MM.1S (cell line): ENCODE results near the gene STK39.

Source experiments
- DNase-seq: peaks from one replicate; pipeline ENCODE4 v3.0.0-alpha.2; 2015
- H2AFZ ChIP-seq: fragments of 300-600 bp; sonication (generic); 2 replicates; pipeline ENCODE4 v1.6.0; 2016; ENCODE audit warnings: antibody characterized with exemption, low read length
- H3F3A ChIP-seq: fragments of 300-600 bp; sonication (generic); 2 replicates; pipeline ENCODE4 v1.6.1; 2016; ENCODE audit warnings: mild to moderate bottlenecking, antibody characterized with exemption, low read length, moderate library complexity, mixed read lengths; ENCODE audit not compliant: insufficient read depth
- H3K27ac ChIP-seq: fragments of 300-600 bp; sonication (generic); 2 replicates; pipeline ENCODE4 v1.5.1; 2016; ENCODE audit warnings: mild to moderate bottlenecking, low read length
- H3K27me3 ChIP-seq: fragments of 300-600 bp; sonication (generic); replicated peaks from 2 replicates; pipeline ENCODE4 v1.6.0; 2016; ENCODE audit warnings: low read length; ENCODE audit not compliant: insufficient read depth
- H3K36me3 ChIP-seq: fragments of 300-600 bp; sonication (generic); replicated peaks from 2 replicates; pipeline ENCODE4 v1.6.1; 2016; ENCODE audit warnings: mild to moderate bottlenecking, low read length, mixed read lengths; ENCODE audit not compliant: insufficient read depth
- H3K4me1 ChIP-seq: fragments of 300-600 bp; sonication (generic); 2 replicates; pipeline ENCODE4 v1.6.1; 2016; ENCODE audit warnings: low read length, mixed read lengths
- H3K4me2 ChIP-seq: fragments of 300-600 bp; sonication (generic); 2 replicates; pipeline ENCODE4 v1.6.0; 2016; ENCODE audit warnings: low read depth, low read length
- H3K4me3 ChIP-seq: fragments of 300-600 bp; sonication (generic); 2 replicates; pipeline ENCODE4 v1.5.1; 2016; ENCODE audit warnings: low read length, mixed read lengths
- H3K79me2 ChIP-seq: fragments of 300-600 bp; sonication (generic); 2 replicates; pipeline ENCODE4 v1.6.1; 2016; ENCODE audit warnings: mixed run types, low read length, mixed read lengths
- H3K9ac ChIP-seq: fragments of 300-600 bp; sonication (generic); 2 replicates; pipeline ENCODE4 v1.6.1; 2016; ENCODE audit warnings: low read length, mixed read lengths
- H3K9me2 ChIP-seq: fragments of 300-600 bp; sonication (generic); replicated peaks from 2 replicates; pipeline ENCODE4 v1.6.1; 2016; ENCODE audit warnings: mild to moderate bottlenecking, low read length, mixed read lengths; ENCODE audit not compliant: insufficient read depth
- H3K9me3 ChIP-seq: fragments of 300-600 bp; sonication (generic); replicated peaks from 2 replicates; pipeline ENCODE4 v1.6.1; 2016; ENCODE audit warnings: mild to moderate bottlenecking, low read length, mixed read lengths; ENCODE audit not compliant: insufficient read depth
- H4K20me1 ChIP-seq: fragments of 300-600 bp; sonication (generic); 2 replicates; pipeline ENCODE4 v1.6.1; 2016; ENCODE audit warnings: mild to moderate bottlenecking, low read length, moderate library complexity, mixed read lengths; ENCODE audit not compliant: insufficient read depth
- CTCF ChIP-seq: fragments of 300-600 bp; sonication (generic); IDR thresholded peaks from 2 replicates; pipeline ENCODE4 v1.5.1; 2016; ENCODE audit warnings: antibody characterized with exemption, low read length, mixed read lengths
- EZH2 ChIP-seq: fragments of 300-600 bp; sonication (generic); optimal IDR thresholded peaks from 2 replicates; pipeline ENCODE3; 2017; ENCODE audit warnings: low read depth, mild to moderate bottlenecking, antibody characterized with exemption, low read length, mixed read lengths
- EZH2phosphoT487 ChIP-seq: fragments of 300-600 bp; sonication (generic); IDR thresholded peaks from 2 replicates; pipeline ENCODE4 v1.6.1; 2018; ENCODE audit warnings: antibody characterized with exemption, low read length

Gene STK39

GRCh38 chr2:168135121-168135520, 112.3 kb downstream of the STK39 start:
- H3K27ac ChIP-seq: no peak overlapping the region
- H2AFZ ChIP-seq: no peak overlapping the region
- no peaks in the 10 kb centered on the region for H3K36me3 ChIP-seq
- H3K9ac ChIP-seq: no peak overlapping the region
- H3K4me3 ChIP-seq: no peak overlapping the region
- H3K9me2 ChIP-seq: no peaks in the 10 kb centered on the region
- H3K27me3 ChIP-seq: no peaks in the 10 kb centered on the region
- no peak overlapping the region for H3K4me2 ChIP-seq
- H3F3A ChIP-seq: no peaks in the 10 kb centered on the region
- H3K79me2 ChIP-seq: no peaks in the 10 kb centered on the region
- DNase-seq: no peak
- no peaks in the 10 kb centered on the region for H3K9me3 ChIP-seq
- no peak for TF ChIP-seq EZH2phosphoT487
- no peak for TF ChIP-seq EZH2
- TF ChIP-seq CTCF: no peak
- H3K4me1 ChIP-seq: no peaks in the 10 kb centered on the region
- no peaks in the 10 kb centered on the region for H4K20me1 ChIP-seq

- no peak for TF ChIP-seq EZH2phosphoT487
- TF ChIP-seq EZH2: no peak
- no peak for TF ChIP-seq CTCF
- Histone ChIP-seq H3K4me1 (no peaks in the 10 kb centered on the region), H3K79me2 (no peaks in the 10 kb centered on the region), H3K27me3 (no peaks in the 10 kb centered on the region), H2AFZ (no peak overlapping the region), H3K9ac (no peak overlapping the region), H4K20me1 (no peaks in the 10 kb centered on the region), H3K27ac (no peak overlapping the region), H3F3A (no peaks in the 10 kb centered on the region), H3K9me3 (no peaks in the 10 kb centered on the region), H3K9me2 (no peaks in the 10 kb centered on the region), H3K36me3 (no peaks in the 10 kb centered on the region), H3K4me3 (no peak overlapping the region), H3K4me2 (no peak overlapping the region)
- DNase-seq: no peak
Measured at GRCh38 chr2:168134485-168134884, 112.9 kb downstream of the STK39 start.

DNA sequence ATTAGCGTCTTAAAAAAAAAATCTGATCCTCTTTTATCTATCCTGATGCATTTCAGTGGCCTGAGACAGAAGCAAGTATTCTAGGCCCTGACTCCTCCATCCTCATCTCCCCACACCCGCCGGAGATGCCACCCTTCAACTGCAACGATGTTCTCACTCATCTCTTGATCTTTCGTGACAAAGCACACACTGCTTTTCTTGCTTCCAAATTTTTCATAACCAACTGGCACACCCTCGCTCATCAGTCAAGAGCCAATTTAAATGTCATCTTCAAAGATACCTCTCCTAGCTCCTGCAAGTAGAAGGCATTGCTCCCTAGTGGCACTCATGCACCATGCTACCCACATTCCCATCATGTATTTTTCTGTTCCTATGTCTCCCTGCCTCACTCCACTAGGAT, 115.0 kb downstream of the STK39 start:
- H3K9me3 ChIP-seq: no peaks in the 10 kb centered on the region
- no peak for TF ChIP-seq EZH2
- no peaks in the 10 kb centered on the region for H3K79me2 ChIP-seq
- H3K4me1 ChIP-seq: no peaks in the 10 kb centered on the region
- H3K4me2 ChIP-seq: no peak overlapping the region
- DNase-seq: no peak
- H3K9ac ChIP-seq: no peak overlapping the region
- no peak overlapping the region for H2AFZ ChIP-seq
- no peak overlapping the region for H3K27ac ChIP-seq
- no peaks in the 10 kb centered on the region for H3K9me2 ChIP-seq
- no peak overlapping the region for H3K4me3 ChIP-seq
- H3K27me3 ChIP-seq: no peaks in the 10 kb centered on the region
- no peaks in the 10 kb centered on the region for H4K20me1 ChIP-seq
- H3F3A ChIP-seq: no peaks in the 10 kb centered on the region
- H3K36me3 ChIP-seq: no peaks in the 10 kb centered on the region

- Histone ChIP-seq H2AFZ (no peak overlapping the region), H3K9me3 (no peaks in the 10 kb centered on the region), H3K27me3 (no peaks in the 10 kb centered on the region), H3K9ac (no peak overlapping the region), H3K36me3 (no peaks in the 10 kb centered on the region), H3K79me2 (no peaks in the 10 kb centered on the region), H3K4me1 (no peaks in the 10 kb centered on the region), H3K4me3 (no peak overlapping the region), H3K4me2 (no peak overlapping the region), H3K27ac (no peak overlapping the region), H4K20me1 (no peaks in the 10 kb centered on the region), H3K9me2 (no peaks in the 10 kb centered on the region), H3F3A (no peaks in the 10 kb centered on the region)
- TF ChIP-seq EZH2phosphoT487 (no peak), EZH2 (no peak), CTCF (no peak)
- no peak for DNase-seq
Measured at GRCh38 chr2:168130346-168130745, 117.0 kb downstream of the STK39 start.
